Retinal pigment epithelial cell (primary cell): Measurements from ENCODE around the gene WFIKKN2.

ENCODE experiments used
- DNase-seq: peaks from one replicate; pipeline ENCODE4 v3.0.0-alpha.2; 2010; ENCODE audit warnings: low read depth
- H3K4me3 ChIP-seq: 2 replicates; pipeline ENCODE4 v1.5.1; 2011; ENCODE audit warnings: mild to moderate bottlenecking, low read length, control low read depth, moderate library complexity
- TF ChIP-seq, protein P1 (sequence below): conservative IDR thresholded peaks from 2 replicates; pipeline ENCODE4 v1.5.1; 2011; ENCODE audit warnings: low read depth, low read length, control low read depth, inconsistent platforms

WFIKKN2 gene

GRCh38 chr17:50808888-50809287 lies 26.5 kb upstream of the WFIKKN2 start:
- DNase-seq = no peak
- no peak overlapping the region for H3K4me3 ChIP-seq
- TF ChIP-seq, protein P1, sequence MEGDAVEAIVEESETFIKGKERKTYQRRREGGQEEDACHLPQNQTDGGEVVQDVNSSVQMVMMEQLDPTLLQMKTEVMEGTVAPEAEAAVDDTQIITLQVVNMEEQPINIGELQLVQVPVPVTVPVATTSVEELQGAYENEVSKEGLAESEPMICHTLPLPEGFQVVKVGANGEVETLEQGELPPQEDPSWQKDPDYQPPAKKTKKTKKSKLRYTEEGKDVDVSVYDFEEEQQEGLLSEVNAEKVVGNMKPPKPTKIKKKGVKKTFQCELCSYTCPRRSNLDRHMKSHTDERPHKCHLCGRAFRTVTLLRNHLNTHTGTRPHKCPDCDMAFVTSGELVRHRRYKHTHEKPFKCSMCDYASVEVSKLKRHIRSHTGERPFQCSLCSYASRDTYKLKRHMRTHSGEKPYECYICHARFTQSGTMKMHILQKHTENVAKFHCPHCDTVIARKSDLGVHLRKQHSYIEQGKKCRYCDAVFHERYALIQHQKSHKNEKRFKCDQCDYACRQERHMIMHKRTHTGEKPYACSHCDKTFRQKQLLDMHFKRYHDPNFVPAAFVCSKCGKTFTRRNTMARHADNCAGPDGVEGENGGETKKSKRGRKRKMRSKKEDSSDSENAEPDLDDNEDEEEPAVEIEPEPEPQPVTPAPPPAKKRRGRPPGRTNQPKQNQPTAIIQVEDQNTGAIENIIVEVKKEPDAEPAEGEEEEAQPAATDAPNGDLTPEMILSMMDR = no peak

- no peak for DNase-seq
- no peak overlapping the region for H3K4me3 ChIP-seq
- TF ChIP-seq, protein P1 = no peak
Observed at GRCh38 chr17:50813583-50813982, 21.8 kb upstream of the WFIKKN2 start.

DNA sequence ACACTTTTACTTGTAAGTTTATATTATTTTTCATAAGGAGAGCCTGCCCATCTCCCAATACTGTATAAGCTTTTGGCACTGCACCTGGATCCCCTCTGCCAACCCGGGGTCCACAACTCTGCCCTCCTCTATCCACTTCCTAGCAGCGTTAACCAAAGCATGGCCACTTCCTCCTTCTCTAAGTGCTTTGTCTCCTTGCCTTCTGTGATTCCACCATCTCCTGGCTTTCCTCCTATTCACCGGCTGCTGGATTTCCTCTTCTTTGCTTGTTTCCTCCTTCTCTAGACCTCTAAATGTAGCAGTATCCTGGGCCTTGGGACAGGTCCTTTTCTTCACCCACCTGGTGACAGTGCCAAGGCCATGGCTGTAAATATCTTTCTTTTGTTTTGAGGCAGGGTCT lies 20.0 kb upstream of the WFIKKN2 start:
- DNase-seq = no peak
- TF ChIP-seq, protein P1 = no peak
- H3K4me3 ChIP-seq = no peak overlapping the region

DNA sequence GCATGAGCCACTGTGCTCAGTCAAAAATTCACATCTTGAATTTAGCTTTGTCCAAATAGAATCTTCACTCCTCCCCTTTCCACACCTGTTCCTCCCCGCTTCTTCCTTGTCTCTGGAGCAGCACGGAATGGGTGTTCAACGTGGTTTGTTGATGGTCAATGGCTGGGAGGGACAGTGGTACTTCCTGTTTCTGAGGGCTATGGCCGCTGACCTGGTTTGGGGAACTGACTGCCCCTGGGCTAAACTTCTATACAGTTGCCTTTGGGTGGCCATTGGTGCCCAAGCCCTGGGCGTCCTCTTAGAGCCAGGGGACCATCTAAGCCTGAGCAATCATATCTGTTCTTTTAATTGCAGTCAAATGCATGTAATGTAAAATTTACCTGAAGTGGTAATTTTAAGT lies 19.1 kb upstream of the WFIKKN2 start:
- TF ChIP-seq, protein P1 = no peak
- no peak for DNase-seq
- no peak overlapping the region for H3K4me3 ChIP-seq

- H3K4me3 ChIP-seq = no peak overlapping the region
- DNase-seq = no peak
Observed at GRCh38 chr17:50816771-50817751, 18.3 kb upstream of the WFIKKN2 start.

GRCh38 chr17:50817838-50818237 lies 17.5 kb upstream of the WFIKKN2 start:
- TF ChIP-seq, protein P1 = no peak
- DNase-seq = no peak
- H3K4me3 ChIP-seq = no peak overlapping the region

More at GRCh38 chr17:50816771-50817751, 18.3 kb upstream of the WFIKKN2 start:
- TF ChIP-seq, protein P1 = peak; percentile 83

DNA sequence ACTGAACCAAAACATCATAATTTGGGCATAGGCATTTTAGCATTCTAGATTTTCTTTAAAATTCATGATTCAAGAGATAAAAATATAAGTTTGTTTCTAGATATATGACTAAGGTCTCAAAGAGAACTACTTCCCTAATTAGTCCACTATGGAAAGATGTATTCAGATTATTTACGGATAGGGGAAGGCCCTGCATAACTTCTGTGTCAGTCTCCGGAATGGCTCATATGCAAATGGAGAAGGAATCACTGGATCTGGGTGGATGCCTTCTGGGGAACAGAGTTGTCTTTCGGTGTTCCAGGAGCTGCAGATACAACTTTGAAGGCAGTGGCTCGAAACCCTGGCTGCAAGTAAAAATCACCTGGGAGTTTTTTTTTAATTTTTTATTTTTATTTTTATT lies 17.1 kb upstream of the WFIKKN2 start:
- TF ChIP-seq, protein P1 = no peak
- no peak for DNase-seq
- H3K4me3 ChIP-seq = no peak overlapping the region
